T-helper 17 cell (primary cell): ENCODE measurements around the gene SSX2IP. TPM values are rescaled to one million over a fixed set of nuclear protein-coding genes. Genes with fewer than 3 reads are reported as not detected.
"Not testable (repeated sequence)": the region's sequence is repeated elsewhere in the genome, so short reads cannot be mapped to it uniquely, and the experiment has no call there.

ENCODE experiments used
- ATAC-seq: fragments of 150-1000 bp; cut with Tn5 transposase; 2 replicates; pipeline ENCODE4 v1.10.0; 2021; ENCODE audit warnings: mild to moderate bottlenecking, moderate library complexity
- DNase-seq, 3 donors: peaks; one replicate each; pipeline versions ENCODE4 v3.0.0 to v3.0.0-alpha.2; 2020 to 2021
- H3K9me3 ChIP-seq: one replicate; pipeline ENCODE4 v1.7.0; 2013; ENCODE audit warnings: low read length, mild to moderate bottlenecking; ENCODE audit not compliant: control insufficient read depth, poor library complexity, severe bottlenecking
- H3K27ac Mint-ChIP-seq: one replicate; pipeline ENCODE4 v1.8.0; 2022; ENCODE audit warnings: mild to moderate bottlenecking, moderate library complexity, mixed read lengths
- H3K27me3 Mint-ChIP-seq: one replicate; pipeline ENCODE4 v1.8.0; 2022; ENCODE audit warnings: mixed read lengths
- H3K36me3 Mint-ChIP-seq: one replicate; pipeline ENCODE4 v1.8.0; 2022; ENCODE audit warnings: low read depth, mixed read lengths
- H3K4me1 Mint-ChIP-seq: one replicate; pipeline ENCODE4 v1.8.0; 2022; ENCODE audit warnings: mild to moderate bottlenecking, mixed read lengths
- H3K4me3 Mint-ChIP-seq: one replicate; pipeline ENCODE4 v1.8.0; 2022; ENCODE audit warnings: mild to moderate bottlenecking, moderate library complexity, mixed read lengths
- total RNA-seq, 4 donors: library from RNA in 2 of 4; stranded (reverse) in 2 of 4; gene quantifications; one replicate each; pipeline ENCODE4 v1.2.3 and lab custom pipeline; 2022 to 2026

The SSX2IP gene
- total RNA-seq, 2 donors from 2014 or later, result 6.6 to 17.2 TPM

DNA sequence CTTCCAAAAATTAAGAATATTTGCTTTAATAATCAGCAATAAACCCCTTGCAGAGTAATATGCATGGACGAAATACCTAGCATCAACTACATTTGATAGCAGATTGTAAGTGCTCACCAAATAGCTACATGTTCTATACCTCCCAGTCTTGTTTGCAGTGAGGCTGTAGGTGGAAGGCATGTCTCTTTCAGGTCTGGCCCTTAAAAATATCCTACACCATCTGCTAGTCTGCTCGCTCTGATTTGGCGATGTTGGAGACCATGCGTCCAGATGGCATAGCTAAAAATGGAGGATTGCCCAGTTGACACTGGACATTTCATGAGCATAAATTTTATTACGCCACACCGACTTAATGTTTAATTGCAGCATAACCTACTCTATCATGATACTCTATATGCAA, 47.1 kb downstream of the SSX2IP start:
- Mint-ChIP-seq H3K27me3 (no peaks in the 10 kb centered on the region), H3K36me3 (no peaks in the 10 kb centered on the region)

DNA sequence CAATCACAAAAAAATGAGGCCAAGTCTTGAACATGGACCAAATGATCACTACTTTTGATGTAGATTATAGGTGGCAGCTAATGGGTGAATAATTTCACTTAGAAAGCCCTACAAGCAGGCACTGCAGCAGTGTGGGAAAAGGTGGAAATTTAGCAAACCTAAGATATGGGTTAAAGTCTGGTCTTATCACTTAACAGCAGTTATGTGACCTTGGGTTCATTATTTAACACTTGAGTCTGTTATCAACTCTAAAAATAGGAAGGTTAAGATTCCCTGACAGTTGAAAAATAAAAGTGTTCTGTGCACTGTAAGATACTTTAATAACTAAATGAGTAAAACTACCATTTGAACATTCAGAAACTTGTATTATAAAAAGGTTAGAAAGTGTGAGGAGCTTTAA, 47.5 kb downstream of the SSX2IP start:
- no peak for DNase-seq
- no peaks in the 10 kb centered on the region for H3K9me3 ChIP-seq
- Mint-ChIP-seq H3K27me3 (no peaks in the 10 kb centered on the region), H3K4me3 (no peak overlapping the region), H3K27ac (no peak overlapping the region), H3K36me3 (no peaks in the 10 kb centered on the region), H3K4me1 (no peaks in the 10 kb centered on the region)
- no peak for ATAC-seq

More for the DNA sequence above, 47.1 kb downstream of the SSX2IP start:
- H3K4me1 Mint-ChIP-seq, result no peaks in the 10 kb centered on the region
- DNase-seq (no peak), ATAC-seq (no peak)
- H3K4me3 Mint-ChIP-seq, result no peak overlapping the region
- H3K27ac Mint-ChIP-seq, result no peak overlapping the region
- H3K9me3 ChIP-seq, result no peaks in the 10 kb centered on the region

DNA sequence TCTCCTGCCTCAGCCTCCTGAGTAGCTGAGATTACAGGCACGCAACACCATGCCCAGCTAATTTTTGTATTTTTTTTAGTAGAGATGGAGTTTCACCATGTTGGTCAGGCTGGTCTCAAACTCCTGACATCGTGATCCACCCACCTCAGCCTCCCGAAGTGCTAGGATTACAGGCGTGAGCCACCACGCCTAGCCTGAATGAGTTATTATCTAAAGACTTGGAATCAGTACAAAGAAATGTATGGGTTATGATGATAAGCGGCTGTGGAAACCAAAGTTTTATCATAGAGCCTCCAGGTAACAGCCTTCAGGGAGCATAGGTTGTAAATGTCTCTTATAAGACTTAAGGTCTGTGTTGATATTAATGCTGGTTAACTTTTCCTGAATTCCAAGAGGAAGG, 50.5 kb downstream of the SSX2IP start:
- H3K27me3 Mint-ChIP-seq, H3K36me3 Mint-ChIP-seq, H3K4me1 Mint-ChIP-seq, ATAC-seq, DNase-seq, H3K9me3 ChIP-seq, H3K27ac Mint-ChIP-seq, H3K4me3 Mint-ChIP-seq: not testable (repeated sequence)

DNA sequence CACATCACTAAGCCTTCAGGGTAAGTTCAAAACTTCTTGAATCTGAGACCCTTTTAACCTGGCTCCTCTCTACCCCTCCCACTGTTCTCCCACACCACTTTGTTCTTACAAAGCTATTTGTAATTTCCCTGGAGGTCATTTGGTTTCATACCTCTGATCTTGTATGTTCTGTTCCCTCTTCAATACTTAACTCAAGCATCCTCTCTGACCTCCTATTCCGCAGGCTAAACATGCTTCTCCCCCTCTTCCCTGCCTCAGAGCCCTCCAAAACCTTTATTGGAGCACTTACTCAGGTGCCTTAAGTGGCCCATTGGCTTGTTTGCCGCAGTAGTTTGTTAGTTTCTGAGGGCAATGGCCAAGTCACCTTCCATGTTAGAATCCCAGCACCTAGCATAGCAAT, 54.8 kb downstream of the SSX2IP start:
- peaks cover 4% of the 10 kb centered on the region for H3K36me3 Mint-ChIP-seq
- ATAC-seq, result no peak
- H3K27me3 Mint-ChIP-seq, result peaks cover 21% of the 10 kb centered on the region
- peaks cover 2% of the 10 kb centered on the region for H3K4me1 Mint-ChIP-seq
- no peak for DNase-seq
- H3K4me3 Mint-ChIP-seq, result no peak overlapping the region
- no peak overlapping the region for H3K27ac Mint-ChIP-seq
- no peaks in the 10 kb centered on the region for H3K9me3 ChIP-seq

DNA sequence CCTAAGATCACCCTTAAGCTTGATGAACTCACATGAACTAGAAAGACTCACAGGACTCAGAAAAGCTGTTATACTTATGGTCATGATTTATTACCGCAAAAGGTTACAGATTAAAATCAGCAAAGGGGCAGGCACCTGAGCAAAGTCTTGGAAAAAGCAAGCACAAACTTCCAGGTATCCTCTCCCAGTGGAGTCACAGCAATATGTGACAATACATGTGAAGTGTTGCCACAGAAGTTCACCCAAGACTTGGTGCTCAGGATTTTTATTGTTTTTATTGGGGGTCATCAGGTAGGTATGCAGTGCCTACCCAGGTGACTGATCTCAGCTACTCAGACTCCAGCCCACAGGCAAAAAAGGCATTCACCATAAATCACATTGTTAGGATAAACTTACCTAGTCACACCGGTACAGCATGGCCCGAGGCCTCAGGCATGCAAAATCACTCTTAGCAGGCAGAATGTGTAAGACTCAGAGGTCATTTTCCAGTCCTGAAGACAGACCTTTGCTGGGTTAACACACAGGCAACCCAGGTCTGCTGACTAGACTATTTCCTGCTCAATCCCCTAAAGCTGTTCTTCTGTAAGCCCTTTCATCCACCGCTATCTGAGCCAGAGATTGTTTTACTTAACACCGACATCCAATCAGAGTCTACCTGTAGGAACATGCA, 55.6 kb downstream of the SSX2IP start:
- Mint-ChIP-seq H3K27ac (no peak overlapping the region), H3K36me3 (peaks cover 4% of the 10 kb centered on the region), H3K27me3 (peaks cover 21% of the 10 kb centered on the region), H3K4me3 (no peak overlapping the region), H3K4me1 (peaks cover 2% of the 10 kb centered on the region)
- DNase-seq (no peak), ATAC-seq (no peak)
- H3K9me3 ChIP-seq, result no peaks in the 10 kb centered on the region

DNA sequence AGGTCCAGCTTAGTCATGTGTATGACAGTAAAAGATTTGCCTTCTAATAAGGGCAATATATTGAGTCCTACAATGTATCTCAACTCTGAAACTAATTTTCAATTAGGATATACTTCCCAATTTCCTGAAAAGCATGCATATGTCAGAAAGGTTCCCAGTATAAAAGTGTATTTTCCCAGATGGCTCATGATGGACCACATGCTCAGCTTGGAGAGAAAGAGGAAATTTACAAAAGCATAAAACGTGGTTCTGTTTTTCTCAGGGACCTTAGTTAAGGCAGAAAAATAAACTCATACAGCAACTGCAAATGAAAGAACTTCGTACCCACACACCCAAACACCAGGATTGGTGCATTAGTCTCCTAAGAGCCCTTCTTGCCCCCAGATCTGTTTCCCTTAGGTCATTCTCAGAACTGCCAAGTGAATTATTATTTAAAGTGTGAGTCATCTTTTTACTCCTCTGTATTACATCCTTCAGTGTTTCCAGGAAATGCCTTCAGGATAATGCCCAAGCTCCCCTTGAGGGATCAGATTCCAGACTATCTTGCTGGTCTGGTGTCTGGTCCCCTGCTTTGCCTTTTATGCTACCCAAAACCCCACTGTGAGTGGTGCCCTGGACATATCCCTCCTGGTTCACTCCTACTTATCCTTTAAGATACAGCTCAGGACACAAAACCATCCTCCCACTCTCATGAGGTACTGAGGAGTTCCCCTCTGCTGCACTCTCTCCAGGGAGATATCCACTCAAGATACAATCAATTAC, 57.4 kb downstream of the SSX2IP start:
- peaks cover 2% of the 10 kb centered on the region for H3K4me1 Mint-ChIP-seq
- H3K36me3 Mint-ChIP-seq, result peaks cover 6% of the 10 kb centered on the region
- ATAC-seq (no peak), DNase-seq (no peak)
- H3K9me3 ChIP-seq, result no peaks in the 10 kb centered on the region
- H3K4me3 Mint-ChIP-seq, result no peak overlapping the region
- H3K27ac Mint-ChIP-seq, result no peak overlapping the region
- peaks cover 29% of the 10 kb centered on the region for H3K27me3 Mint-ChIP-seq

DNA sequence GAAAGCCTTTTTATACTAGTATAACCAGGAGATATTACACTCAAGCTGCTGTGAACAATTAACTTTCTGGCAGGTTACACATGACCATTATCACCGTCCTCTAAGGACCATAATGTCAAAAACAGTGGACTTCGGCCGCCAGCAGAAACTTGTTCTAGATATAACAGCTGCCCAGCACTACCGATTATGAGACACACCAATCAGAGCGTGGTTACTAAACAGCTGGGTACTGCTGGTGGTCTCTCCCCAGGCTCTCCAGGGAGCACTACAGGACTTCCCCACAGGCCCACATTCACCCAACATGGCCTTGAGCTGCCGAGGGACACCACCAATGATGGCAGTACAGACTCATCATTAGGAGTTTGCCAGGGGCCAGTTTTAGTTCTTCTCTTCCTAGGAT, 58.1 kb downstream of the SSX2IP start:
- no peaks in the 10 kb centered on the region for H3K9me3 ChIP-seq
- DNase-seq (no peak), ATAC-seq (no peak)
- no peak overlapping the region for H3K4me3 Mint-ChIP-seq
- peaks cover 7% of the 10 kb centered on the region for H3K36me3 Mint-ChIP-seq
- peaks cover 29% of the 10 kb centered on the region for H3K27me3 Mint-ChIP-seq
- H3K27ac Mint-ChIP-seq, result no peak overlapping the region
- peaks cover 2% of the 10 kb centered on the region for H3K4me1 Mint-ChIP-seq

DNA sequence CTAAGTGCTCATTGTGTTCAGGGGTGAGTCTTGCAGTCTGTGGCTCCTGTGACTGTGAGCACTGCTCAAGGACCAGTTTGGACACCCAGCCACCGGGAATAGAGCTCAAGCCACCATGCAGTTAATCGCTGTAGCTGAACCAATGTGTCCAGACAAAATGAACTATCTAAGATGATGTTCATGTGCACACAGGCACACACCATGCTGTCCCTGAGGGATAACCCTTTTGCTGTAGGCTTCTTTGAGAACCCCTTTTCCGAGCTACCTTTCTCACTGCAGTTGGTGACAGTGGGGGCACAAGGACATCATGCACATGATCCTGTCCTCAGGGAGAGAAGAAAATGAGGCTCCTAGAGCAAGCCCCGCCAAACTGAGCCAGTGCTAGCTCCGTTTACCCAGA, 65.4 kb downstream of the SSX2IP start:
- Mint-ChIP-seq H3K36me3 (peaks cover 2% of the 10 kb centered on the region), H3K4me3 (no peak overlapping the region)

DNA sequence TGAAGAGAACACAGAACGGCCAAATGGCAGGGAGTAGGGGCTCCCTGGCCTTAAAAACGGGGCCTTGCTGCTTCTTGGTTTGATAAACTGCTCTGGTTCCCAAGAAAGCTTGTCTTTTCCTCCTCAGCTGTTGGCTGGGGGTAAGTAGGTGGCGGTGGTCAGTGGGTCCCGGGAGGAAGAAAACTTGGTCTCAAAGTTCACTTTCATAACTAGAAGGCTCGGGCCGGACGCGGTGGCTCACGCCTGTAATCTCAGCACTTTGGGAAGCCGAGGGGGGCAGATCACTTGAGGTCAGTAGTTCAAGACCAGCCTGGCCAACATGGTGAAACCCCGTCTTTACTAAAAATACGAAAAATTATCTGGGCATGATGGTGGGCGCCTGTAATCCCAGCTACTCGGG, 68.7 kb downstream of the SSX2IP start:
- ATAC-seq (no peak), DNase-seq (no peak)
- Mint-ChIP-seq H3K36me3 (no peaks in the 10 kb centered on the region), H3K27me3 (peaks cover 21% of the 10 kb centered on the region), H3K4me3 (no peak overlapping the region), H3K27ac (no peak overlapping the region), H3K4me1 (peaks cover 14% of the 10 kb centered on the region)
- no peaks in the 10 kb centered on the region for H3K9me3 ChIP-seq

More for the DNA sequence above, 65.4 kb downstream of the SSX2IP start:
- peaks cover 18% of the 10 kb centered on the region for H3K27me3 Mint-ChIP-seq
- no peaks in the 10 kb centered on the region for H3K9me3 ChIP-seq
- ATAC-seq (no peak), DNase-seq (no peak)
- H3K4me1 Mint-ChIP-seq, result peaks cover 6% of the 10 kb centered on the region
- H3K27ac Mint-ChIP-seq, result no peak overlapping the region

DNA sequence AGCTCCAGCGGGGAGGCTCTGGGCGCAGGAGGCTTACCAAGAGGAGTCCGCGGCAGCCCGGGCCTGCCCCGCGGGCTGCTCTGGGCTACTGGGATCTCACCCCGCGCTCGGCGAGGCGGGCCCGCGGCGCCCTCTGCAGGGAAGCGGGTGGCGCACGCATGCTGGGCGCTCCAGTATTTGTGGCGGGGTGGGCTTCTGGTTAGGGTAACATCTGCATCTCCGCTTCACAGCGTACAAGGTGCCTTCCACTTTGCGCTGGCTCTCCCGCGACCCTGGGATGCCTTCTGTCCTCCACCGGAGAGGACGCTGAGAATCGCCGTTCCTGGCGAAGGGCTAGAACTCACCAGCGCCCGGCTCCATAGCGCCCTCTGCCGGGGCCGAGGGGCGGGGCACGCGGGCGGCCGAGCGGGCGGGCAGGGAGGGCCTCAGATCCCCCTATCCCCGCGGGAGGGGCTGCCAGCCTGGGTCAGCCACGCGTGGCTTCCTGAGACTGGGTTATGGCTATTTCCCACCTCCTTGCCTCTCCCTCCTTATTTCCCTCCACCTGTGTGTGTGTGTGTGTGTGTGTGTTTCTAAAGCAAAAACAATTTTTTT, 69.4 kb downstream of the SSX2IP start:
- no peaks in the 10 kb centered on the region for H3K9me3 ChIP-seq
- Mint-ChIP-seq H3K36me3 (no peaks in the 10 kb centered on the region), H3K4me3 (peak overlapping the region; percentile 91), H3K27me3 (peaks cover 13% of the 10 kb centered on the region), H3K27ac (no peak overlapping the region), H3K4me1 (peaks cover 14% of the 10 kb centered on the region)
- ATAC-seq (peak; percentile 94), DNase-seq (peak; percentile 70 to 82 (median 72))

DNA sequence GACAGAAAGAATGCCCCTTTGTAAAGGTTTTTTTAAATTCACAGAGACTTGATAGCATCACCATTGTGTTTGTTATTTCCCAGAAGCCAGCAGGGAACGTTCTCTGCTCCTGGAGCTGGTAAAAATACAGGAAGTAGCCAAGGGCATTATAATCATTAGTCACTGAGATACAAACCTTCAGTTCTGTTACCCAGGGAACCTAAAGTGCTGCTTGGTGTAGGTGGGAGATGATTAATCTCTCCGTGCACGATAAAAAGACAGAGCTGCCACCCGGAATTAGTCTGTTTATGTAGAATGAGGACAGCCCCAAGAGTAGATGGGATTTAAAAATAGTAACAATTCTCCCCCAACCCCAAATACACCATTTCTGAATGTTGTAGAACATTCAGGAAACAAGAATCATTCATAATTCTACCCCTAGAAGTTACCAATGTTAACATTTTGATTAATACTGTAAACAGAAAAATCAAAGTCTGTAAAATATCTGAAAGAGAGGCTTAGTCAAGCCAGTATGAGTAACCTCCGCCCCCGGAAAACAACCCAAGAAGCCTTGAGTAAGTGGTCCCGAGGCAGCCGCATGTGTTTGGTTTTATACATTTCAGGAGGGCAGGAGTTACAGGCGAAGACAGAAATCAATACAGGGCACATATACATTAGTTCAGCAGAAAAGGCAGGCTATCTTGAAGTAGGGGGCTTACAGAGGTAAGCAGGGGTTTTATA, 70.7 kb downstream of the SSX2IP start:
- peaks cover 12% of the 10 kb centered on the region for H3K27me3 Mint-ChIP-seq
- H3K4me1 Mint-ChIP-seq, result peaks cover 14% of the 10 kb centered on the region
- peak overlapping the region; percentile 31 for H3K4me3 Mint-ChIP-seq
- H3K9me3 ChIP-seq, result no peaks in the 10 kb centered on the region
- no peak for DNase-seq
- no peak overlapping the region for H3K27ac Mint-ChIP-seq
- ATAC-seq, result no peak
- H3K36me3 Mint-ChIP-seq, result no peaks in the 10 kb centered on the region

DNA sequence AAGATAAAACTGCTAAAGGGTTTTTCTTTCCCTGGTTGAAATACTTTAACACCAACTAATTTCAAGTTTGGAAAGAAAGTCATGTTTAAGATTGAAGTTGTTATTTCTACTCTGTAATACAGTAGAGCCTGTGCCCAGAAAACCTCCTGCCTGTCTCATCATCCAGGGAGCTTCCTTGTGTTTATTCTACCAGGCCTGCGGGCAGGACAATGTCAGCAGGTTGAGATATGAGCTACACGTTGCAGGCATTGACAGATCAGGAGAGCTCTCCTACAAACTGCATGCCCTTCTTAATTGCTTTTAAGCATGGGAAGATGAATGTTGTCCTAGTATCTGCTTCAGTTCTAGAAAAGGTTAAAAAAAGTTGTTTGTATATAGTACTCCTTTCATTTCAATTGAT, 72.9 kb downstream of the SSX2IP start:
- Mint-ChIP-seq H3K4me1 (peaks cover 12% of the 10 kb centered on the region), H3K4me3 (no peak overlapping the region), H3K27me3 (peaks cover 12% of the 10 kb centered on the region), H3K36me3 (peaks cover 2% of the 10 kb centered on the region), H3K27ac (no peak overlapping the region)
- DNase-seq, result no peak
- ATAC-seq, result no peak
- H3K9me3 ChIP-seq, result no peaks in the 10 kb centered on the region

DNA sequence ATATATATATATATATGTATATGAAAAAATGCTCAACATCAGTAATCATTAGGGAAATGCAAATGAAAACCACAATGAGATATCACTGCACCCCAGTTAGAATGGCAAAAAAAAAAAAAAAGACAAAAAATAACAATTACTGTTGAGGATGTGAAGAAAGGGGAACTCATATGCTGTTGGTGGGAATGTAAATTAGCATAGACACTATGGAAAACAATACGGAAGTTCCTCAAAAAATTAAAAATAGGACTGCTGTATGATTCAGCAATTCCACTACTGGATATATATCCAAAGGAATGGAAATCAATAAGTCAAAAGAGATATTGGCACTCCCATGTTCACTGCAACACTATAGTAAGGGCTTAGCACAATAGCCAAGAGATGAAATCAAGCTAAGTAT, 74.5 kb downstream of the SSX2IP start:
- H3K27me3 Mint-ChIP-seq, result peaks cover 19% of the 10 kb centered on the region
- ATAC-seq, result no peak
- peaks cover 2% of the 10 kb centered on the region for H3K36me3 Mint-ChIP-seq
- H3K27ac Mint-ChIP-seq, result no peak overlapping the region
- no peak overlapping the region for H3K4me3 Mint-ChIP-seq
- DNase-seq, result no peak
- no peaks in the 10 kb centered on the region for H3K9me3 ChIP-seq
- H3K4me1 Mint-ChIP-seq, result peaks cover 8% of the 10 kb centered on the region
